Measurements from ENCODE around the gene BEGAIN. TPM values are rescaled to one million over a fixed set of nuclear protein-coding genes. Genes with fewer than 3 reads are reported as not detected.

Gene BEGAIN
- total and polyA plus RNA-seq, 4 donors, result 0.28 to 2.6 (median 1.00) TPM

- ATAC-seq (ENCODE audit: low FRiP score), result no peak
- intact Hi-C loops (cut with DNase I), result no loop called here
- no peak overlapping the region for H3K27ac ChIP-seq (ENCODE audit: low read depth in 1 of 2, low read length in 2 of 2)
- no peak overlapping the region for H3K4me3 ChIP-seq (ENCODE audit: low read length in 2 of 2)
- no peaks in the 10 kb centered on the region for H3K9me3 ChIP-seq (ENCODE audit: control insufficient read depth, low read length)
- H3K36me3 ChIP-seq (ENCODE audit: control insufficient read depth in 1 of 2, insufficient read depth in 2 of 2, low read length in 1 of 2), result no peaks in the 10 kb centered on the region
- 92 to 93% methylated on average over 17 of the region's 17 CpGs for WGBS, 2 donors
- no peak for DNase-seq
- H3K4me1 ChIP-seq (ENCODE audit: control insufficient read depth in 1 of 2, insufficient read depth in 2 of 2, low read length in 2 of 2), result no peaks in the 10 kb centered on the region
- no peaks in the 10 kb centered on the region for H3K27me3 ChIP-seq (ENCODE audit: control insufficient read depth in 1 of 2, insufficient read depth in 2 of 2, low read length in 1 of 2)
Measured at GRCh38 chr14:100554696-100555320, 32.4 kb downstream of the BEGAIN start.

- 59 to 63% methylated on average over 19 of the region's 19 CpGs for WGBS, 2 donors
- DNase-seq, result peak in 1 of 2 donors; percentile 84
- no peak overlapping the region for H3K27ac ChIP-seq (ENCODE audit: low read depth in 1 of 2, low read length in 2 of 2)
Measured at GRCh38 chr14:100554082-100554677, 33.0 kb downstream of the BEGAIN start.

GRCh38 chr14:100553471-100553870, 33.7 kb downstream of the BEGAIN start:
- WGBS, 2 donors, result 85 to 96% methylated on average over 5 of the region's 5 CpGs
- no peak overlapping the region for H3K4me3 ChIP-seq (ENCODE audit: low read length in 2 of 2)
- ATAC-seq (ENCODE audit: low FRiP score), result no peak
- DNase-seq, result no peak
- no peaks in the 10 kb centered on the region for H3K4me1 ChIP-seq (ENCODE audit: control insufficient read depth in 1 of 2, insufficient read depth in 2 of 2, low read length in 2 of 2)
- H3K27me3 ChIP-seq (ENCODE audit: control insufficient read depth in 1 of 2, insufficient read depth in 2 of 2, low read length in 1 of 2), result no peaks in the 10 kb centered on the region
- no peaks in the 10 kb centered on the region for H3K36me3 ChIP-seq (ENCODE audit: control insufficient read depth in 1 of 2, insufficient read depth in 2 of 2, low read length in 1 of 2)
- no peak overlapping the region for H3K27ac ChIP-seq (ENCODE audit: low read depth in 1 of 2, low read length in 2 of 2)
- intact Hi-C loops (cut with DNase I), result no loop called here
- no peaks in the 10 kb centered on the region for H3K9me3 ChIP-seq (ENCODE audit: control insufficient read depth, low read length)

More at GRCh38 chr14:100554082-100554677, 33.0 kb downstream of the BEGAIN start:
- no peaks in the 10 kb centered on the region for H3K27me3 ChIP-seq (ENCODE audit: control insufficient read depth in 1 of 2, insufficient read depth in 2 of 2, low read length in 1 of 2)
- no peak overlapping the region for H3K4me3 ChIP-seq (ENCODE audit: low read length in 2 of 2)
- no peaks in the 10 kb centered on the region for H3K4me1 ChIP-seq (ENCODE audit: control insufficient read depth in 1 of 2, insufficient read depth in 2 of 2, low read length in 2 of 2)
- H3K9me3 ChIP-seq (ENCODE audit: control insufficient read depth, low read length), result no peaks in the 10 kb centered on the region
- intact Hi-C loops (cut with DNase I), result no loop called here
- H3K36me3 ChIP-seq (ENCODE audit: control insufficient read depth in 1 of 2, insufficient read depth in 2 of 2, low read length in 1 of 2), result no peaks in the 10 kb centered on the region
- no peak for ATAC-seq (ENCODE audit: low FRiP score)

- H3K36me3 ChIP-seq (ENCODE audit: control insufficient read depth in 1 of 2, insufficient read depth in 2 of 2, low read length in 1 of 2), result no peaks in the 10 kb centered on the region
- DNase-seq (no peak), ATAC-seq (ENCODE audit: low FRiP score) (no peak)
- no peaks in the 10 kb centered on the region for H3K4me1 ChIP-seq (ENCODE audit: control insufficient read depth in 1 of 2, insufficient read depth in 2 of 2, low read length in 2 of 2)
- H3K4me3 ChIP-seq (ENCODE audit: low read length in 2 of 2), result no peak overlapping the region
- H3K9me3 ChIP-seq (ENCODE audit: control insufficient read depth, low read length), result no peaks in the 10 kb centered on the region
- no peak overlapping the region for H3K27ac ChIP-seq (ENCODE audit: low read depth in 1 of 2, low read length in 2 of 2)
- WGBS, 2 donors, result 81 to 84% methylated on average over 16 of the region's 16 CpGs
- intact Hi-C loops (cut with DNase I), result no loop called here
- H3K27me3 ChIP-seq (ENCODE audit: control insufficient read depth in 1 of 2, insufficient read depth in 2 of 2, low read length in 1 of 2), result no peaks in the 10 kb centered on the region
Measured at GRCh38 chr14:100552524-100553125, 34.6 kb downstream of the BEGAIN start.

- WGBS, 2 donors, result 89% methylated on average over 11 of the region's 11 CpGs
- no peaks in the 10 kb centered on the region for H3K36me3 ChIP-seq (ENCODE audit: control insufficient read depth in 1 of 2, insufficient read depth in 2 of 2, low read length in 1 of 2)
- H3K4me1 ChIP-seq (ENCODE audit: control insufficient read depth in 1 of 2, insufficient read depth in 2 of 2, low read length in 2 of 2), result no peaks in the 10 kb centered on the region
- no peak for DNase-seq
- H3K4me3 ChIP-seq (ENCODE audit: low read length in 2 of 2), result no peak overlapping the region
- H3K27me3 ChIP-seq (ENCODE audit: control insufficient read depth in 1 of 2, insufficient read depth in 2 of 2, low read length in 1 of 2), result no peaks in the 10 kb centered on the region
- H3K27ac ChIP-seq (ENCODE audit: low read depth in 1 of 2, low read length in 2 of 2), result no peak overlapping the region
- no peaks in the 10 kb centered on the region for H3K9me3 ChIP-seq (ENCODE audit: control insufficient read depth, low read length)
- ATAC-seq (ENCODE audit: low FRiP score), result no peak
- intact Hi-C loops (cut with DNase I), result no loop called here
Measured at GRCh38 chr14:100551056-100551455, 36.2 kb downstream of the BEGAIN start.

GRCh38 chr14:100549834-100550625, 37.2 kb downstream of the BEGAIN start:
- H3K4me1 ChIP-seq (ENCODE audit: control insufficient read depth in 1 of 2, insufficient read depth in 2 of 2, low read length in 2 of 2), result no peaks in the 10 kb centered on the region
- DNase-seq (no peak), ATAC-seq (ENCODE audit: low FRiP score) (no peak)
- WGBS, 2 donors, result 48 to 50% methylated on average over 29 of the region's 29 CpGs
- no peaks in the 10 kb centered on the region for H3K9me3 ChIP-seq (ENCODE audit: control insufficient read depth, low read length)
- H3K4me3 ChIP-seq (ENCODE audit: low read length in 2 of 2), result no peak overlapping the region
- no peaks in the 10 kb centered on the region for H3K27me3 ChIP-seq (ENCODE audit: control insufficient read depth in 1 of 2, insufficient read depth in 2 of 2, low read length in 1 of 2)
- no peak overlapping the region for H3K27ac ChIP-seq (ENCODE audit: low read depth in 1 of 2, low read length in 2 of 2)
- intact Hi-C loops (cut with DNase I), result no loop called here
- no peaks in the 10 kb centered on the region for H3K36me3 ChIP-seq (ENCODE audit: control insufficient read depth in 1 of 2, insufficient read depth in 2 of 2, low read length in 1 of 2)

GRCh38 chr14:100548939-100549338, 38.3 kb downstream of the BEGAIN start:
- WGBS, 2 donors, result 86 to 87% methylated on average over 15 of the region's 15 CpGs
- Histone ChIP-seq H3K27ac (ENCODE audit: low read depth in 1 of 2, low read length in 2 of 2) (no peak overlapping the region), H3K4me3 (ENCODE audit: low read length in 2 of 2) (no peak overlapping the region), H3K27me3 (ENCODE audit: control insufficient read depth in 1 of 2, insufficient read depth in 2 of 2, low read length in 1 of 2) (no peaks in the 10 kb centered on the region), H3K36me3 (ENCODE audit: control insufficient read depth in 1 of 2, insufficient read depth in 2 of 2, low read length in 1 of 2) (no peaks in the 10 kb centered on the region), H3K9me3 (ENCODE audit: control insufficient read depth, low read length) (no peaks in the 10 kb centered on the region), H3K4me1 (ENCODE audit: control insufficient read depth in 1 of 2, insufficient read depth in 2 of 2, low read length in 2 of 2) (no peaks in the 10 kb centered on the region)
- intact Hi-C loops (cut with DNase I), result no loop called here
- DNase-seq (no peak), ATAC-seq (ENCODE audit: low FRiP score) (no peak)

- WGBS, 2 donors, result 58 to 73% methylated on average over 2 to 5 of the region's 5 CpGs
Measured at GRCh38 chr14:100548295-100548655, 38.9 kb downstream of the BEGAIN start.

More at GRCh38 chr14:100548295-100548655, 38.9 kb downstream of the BEGAIN start:
- Histone ChIP-seq H3K4me1 (ENCODE audit: control insufficient read depth in 1 of 2, insufficient read depth in 2 of 2, low read length in 2 of 2) (no peaks in the 10 kb centered on the region), H3K9me3 (ENCODE audit: control insufficient read depth, low read length) (no peaks in the 10 kb centered on the region), H3K4me3 (ENCODE audit: low read length in 2 of 2) (no peak overlapping the region), H3K27me3 (ENCODE audit: control insufficient read depth in 1 of 2, insufficient read depth in 2 of 2, low read length in 1 of 2) (no peaks in the 10 kb centered on the region), H3K36me3 (ENCODE audit: control insufficient read depth in 1 of 2, insufficient read depth in 2 of 2, low read length in 1 of 2) (no peaks in the 10 kb centered on the region), H3K27ac (ENCODE audit: low read depth in 1 of 2, low read length in 2 of 2) (no peak overlapping the region)
- DNase-seq (no peak), ATAC-seq (ENCODE audit: low FRiP score) (no peak)
- intact Hi-C loops (cut with DNase I), result no loop called here

Measured in aorta (tissue), 5 donors.